Measurements from ENCODE around the gene ATP6V0B. TPM values are rescaled to one million over a fixed set of nuclear protein-coding genes. Genes with fewer than 3 reads are reported as not detected.

Gene ATP6V0B
- total RNA-seq, 4 donors from 2014 or later = 71.2 to 229 (median 106) TPM

DNA sequence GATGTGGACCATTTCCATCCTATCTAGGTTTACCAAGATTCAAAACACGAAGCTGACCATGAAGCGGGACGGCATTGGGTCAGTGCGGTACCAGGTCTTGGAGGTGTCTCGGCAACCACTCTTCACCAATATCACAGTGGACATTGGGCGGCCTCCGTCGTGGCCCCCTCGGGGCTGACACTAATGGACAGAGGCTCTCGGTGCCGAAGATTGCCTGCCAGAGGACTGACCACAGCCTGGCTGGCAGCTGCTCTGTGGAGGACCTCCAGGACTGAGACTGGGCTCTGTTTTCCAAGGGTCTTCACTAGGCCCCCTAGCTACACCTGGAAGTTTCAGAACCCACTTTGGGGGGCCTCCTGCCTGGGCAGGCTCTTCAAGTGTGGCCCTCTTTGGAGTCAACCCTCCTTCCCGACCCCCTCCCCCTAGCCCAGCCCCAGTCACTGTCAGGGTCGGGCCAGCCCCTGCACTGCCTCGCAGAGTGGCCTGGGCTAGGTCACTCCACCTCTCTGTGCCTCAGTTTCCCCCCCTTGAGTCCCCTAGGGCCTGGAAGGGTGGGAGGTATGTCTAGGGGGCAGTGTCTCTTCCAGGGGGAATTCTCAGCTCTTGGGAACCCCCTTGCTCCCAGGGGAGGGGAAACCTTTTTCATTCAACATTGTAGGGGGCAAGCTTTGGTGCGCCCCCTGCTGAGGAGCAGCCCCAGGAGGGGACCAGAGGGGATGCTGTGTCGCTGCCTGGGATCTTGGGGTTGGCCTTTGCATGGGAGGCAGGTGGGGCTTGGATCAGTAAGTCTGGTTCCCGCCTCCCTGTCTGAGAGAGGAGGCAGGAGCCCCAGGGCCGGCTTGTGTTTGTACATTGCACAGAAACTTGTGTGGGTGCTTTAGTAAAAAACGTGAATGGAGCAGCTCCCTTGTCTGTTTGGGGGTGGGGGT, 15.8 kb downstream of the ATP6V0B start:
- TF ChIP-seq CTCF (IDR thresholded peaks at IDR 0.05; ENCODE audit: low read depth) = no peak

DNA sequence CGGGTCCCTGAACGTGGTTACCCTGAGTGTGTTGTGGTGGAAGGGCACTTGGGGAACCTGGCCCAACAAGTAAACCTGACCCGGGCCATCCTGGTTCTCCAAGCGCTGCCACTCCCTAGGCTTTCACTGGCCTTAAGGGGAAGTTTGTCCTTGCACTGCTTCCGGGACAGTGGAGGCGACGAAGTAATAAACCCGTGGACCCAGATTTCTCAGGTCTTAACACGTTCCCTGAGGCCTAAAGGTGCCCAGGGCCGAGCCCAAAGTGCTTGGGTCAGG, 16.4 kb downstream of the ATP6V0B start:
- TF ChIP-seq CTCF (IDR thresholded peaks at IDR 0.05; ENCODE audit: low read depth) = no peak

DNA sequence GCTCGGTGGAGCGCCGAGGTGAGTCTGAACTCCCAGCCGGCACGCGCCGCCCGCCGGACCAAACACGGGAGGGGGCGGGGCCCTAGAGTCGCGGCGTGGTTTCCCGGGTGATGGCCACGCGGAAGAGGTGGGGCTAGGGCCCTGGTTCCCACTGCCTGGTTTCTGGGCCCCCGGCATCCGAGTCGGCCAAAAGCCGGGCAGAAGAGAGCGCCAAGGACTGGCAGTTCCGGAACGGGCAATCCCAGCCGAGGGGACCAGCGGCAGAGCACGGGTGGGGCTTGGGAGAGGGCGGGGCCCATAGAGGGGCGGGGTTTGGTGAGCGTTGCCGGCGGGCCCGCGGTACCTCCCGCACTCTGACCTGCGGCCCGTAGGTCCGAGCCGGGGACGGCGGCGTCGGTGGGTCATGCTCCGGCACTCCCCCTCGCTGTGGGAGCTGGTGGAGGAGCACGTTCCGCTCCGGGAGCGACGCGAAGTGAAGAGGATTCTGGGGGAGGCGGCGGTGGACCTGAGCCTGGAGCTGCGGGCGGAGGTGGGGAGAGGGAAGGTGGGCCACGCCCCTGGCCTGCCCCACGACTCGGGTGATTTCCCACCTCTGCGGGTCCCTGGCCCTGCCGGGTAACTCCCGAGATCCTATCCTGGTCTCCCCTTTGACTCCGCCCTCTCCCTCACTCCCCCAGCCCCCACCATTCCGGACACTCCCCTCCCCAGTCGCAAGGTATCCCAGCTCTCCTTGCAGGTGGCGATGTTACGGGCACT, 16.9 kb downstream of the ATP6V0B start, which contains the start of gene CCDC24:
CCDC24 (plus strand) TSS at position 124 of the 756 bp plus-strand sequence; CDS start at position 404, 280 bp downstream.
- no peak for TF ChIP-seq CTCF (IDR thresholded peaks at IDR 0.05; ENCODE audit: low read depth)

DNA sequence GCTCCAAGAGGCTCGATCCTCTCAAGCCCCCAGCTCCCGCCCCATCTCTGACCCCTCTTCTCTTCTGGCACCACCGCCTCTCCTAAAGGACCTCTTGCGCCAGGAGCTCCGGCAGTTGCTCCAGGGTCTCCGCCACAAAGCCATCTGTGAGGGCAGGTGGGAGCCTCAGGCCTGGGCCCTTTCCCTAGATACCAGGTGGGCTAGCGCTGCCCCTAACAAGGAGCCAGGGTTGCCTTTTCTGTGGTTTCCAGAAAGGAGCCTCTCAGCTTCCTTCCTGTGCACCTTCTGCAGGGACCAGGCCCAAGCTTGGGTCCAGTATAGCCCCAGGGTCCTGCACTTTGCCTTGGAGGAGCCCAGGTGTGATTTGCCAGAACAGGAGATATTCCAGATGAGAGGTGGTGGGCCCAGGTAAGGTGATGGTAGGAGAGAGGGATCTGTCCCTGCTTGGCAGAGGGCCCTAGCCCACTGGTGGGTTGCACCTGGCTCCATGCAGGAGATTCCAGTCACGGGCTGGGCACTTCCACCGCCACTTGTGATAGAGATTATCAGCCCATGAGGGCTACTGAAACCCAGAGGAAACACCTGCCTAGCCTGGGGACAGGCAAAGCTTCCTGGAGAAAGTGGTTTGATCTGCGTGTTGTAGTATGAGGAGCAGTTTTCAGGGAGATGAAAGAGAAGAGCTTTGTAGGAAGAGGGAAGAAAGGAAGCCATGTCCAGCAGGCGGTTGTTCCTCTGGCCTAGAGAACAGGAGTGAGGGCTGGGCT, 17.7 kb downstream of the ATP6V0B start:
- no peak for TF ChIP-seq CTCF (IDR thresholded peaks at IDR 0.05; ENCODE audit: low read depth)

DNA sequence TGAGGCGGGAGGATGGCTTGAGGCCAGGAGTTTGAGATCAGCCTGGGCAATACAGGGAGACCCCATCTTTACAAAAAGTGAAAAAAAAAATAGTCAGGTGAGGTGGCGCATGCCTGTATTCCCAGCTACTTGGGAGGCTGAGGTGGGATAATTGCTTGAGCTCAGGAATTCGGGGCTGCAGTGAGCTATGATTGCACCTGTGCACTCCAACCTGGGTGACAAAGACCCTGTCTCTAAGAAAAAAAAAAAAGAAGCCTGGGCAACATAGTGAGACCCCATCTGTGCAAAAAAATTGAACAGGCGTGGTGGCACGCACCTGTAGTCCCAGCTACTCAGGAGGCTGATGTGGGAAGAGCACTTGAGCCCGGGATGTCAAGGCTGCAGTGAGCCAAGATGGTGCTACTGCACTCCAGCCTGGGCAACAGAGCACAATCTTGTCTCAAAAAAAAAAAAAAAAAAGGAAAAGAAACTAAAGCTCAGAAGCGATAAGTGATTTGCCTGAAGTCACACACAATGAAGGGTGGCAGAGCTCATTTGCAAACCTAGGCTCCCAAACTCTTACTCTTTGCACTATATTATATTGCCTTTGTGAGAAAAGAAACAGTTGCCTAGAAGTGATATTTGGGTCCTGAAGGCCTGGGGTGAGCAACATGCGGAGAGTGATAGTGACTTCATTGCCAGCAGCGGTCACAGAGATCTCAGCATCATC, 18.6 kb downstream of the ATP6V0B start:
- TF ChIP-seq CTCF (IDR thresholded peaks at IDR 0.05; ENCODE audit: low read depth) = no peak

DNA sequence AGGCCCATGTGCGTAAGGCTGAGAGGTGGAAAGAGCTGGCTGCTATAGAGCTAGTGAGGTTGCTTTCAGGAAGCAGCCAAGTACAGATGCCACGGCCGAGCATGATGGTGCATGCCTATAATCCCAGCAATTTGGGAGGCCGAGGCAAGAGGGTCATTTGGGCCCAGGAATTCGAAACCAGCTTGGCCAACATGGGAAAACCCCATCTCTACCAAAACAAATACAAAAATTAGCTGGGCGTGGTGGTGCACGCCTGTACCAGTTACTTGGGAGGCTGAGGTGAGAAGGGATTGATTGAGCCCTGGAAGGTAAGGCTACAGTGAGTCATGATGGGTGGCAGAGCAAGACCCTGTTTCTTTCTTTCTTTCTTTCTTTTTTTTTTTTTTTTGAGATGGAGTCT, 19.3 kb downstream of the ATP6V0B start:
- TF ChIP-seq CTCF (IDR thresholded peaks at IDR 0.05; ENCODE audit: low read depth) = no peak

All from subcutaneous adipose tissue (tissue), 4 donors.